NCI-H1694 (cell line): ENCODE data around the gene PTGES3L.
A peak's percentile ranks its signal among the peaks of the same experiment; 100 is the strongest.
"Not testable (repeated sequence)": the region's sequence is repeated elsewhere in the genome, so short reads cannot be mapped to it uniquely, and the experiment has no call there.

Source experiments
- DNase-seq: peaks from one replicate; lab custom pipeline; 2025; lab: John Stamatoyannopoulos, UW

PTGES3L gene

GRCh38 chr17:43014020-43014648, 34.3 kb upstream of the PTGES3L start:
- no peak for DNase-seq

GRCh38 chr17:43013296-43013695, 33.4 kb upstream of the PTGES3L start:
- DNase-seq = no peak

GRCh38 chr17:43011728-43012472, 32.0 kb upstream of the PTGES3L start:
- no peak for DNase-seq

GRCh38 chr17:43010667-43011308, 30.9 kb upstream of the PTGES3L start:
- no peak for DNase-seq

GRCh38 chr17:43006639-43007551, 27.0 kb upstream of the PTGES3L start, which contains the start of gene IFI35:
Gene IFI35, plus strand, starts transcription at chr17:43006784. Its CDS starts 164 bp downstream, at chr17:43006948.
- peak; percentile 7 for DNase-seq

GRCh38 chr17:43003542-43004172, 23.8 kb upstream of the PTGES3L start:
- DNase-seq = no peak

- DNase-seq = not testable (repeated sequence)
These were observed 21.0 kb upstream of the PTGES3L start for GRCh38 chr17:43000894-43001293.

DNA sequence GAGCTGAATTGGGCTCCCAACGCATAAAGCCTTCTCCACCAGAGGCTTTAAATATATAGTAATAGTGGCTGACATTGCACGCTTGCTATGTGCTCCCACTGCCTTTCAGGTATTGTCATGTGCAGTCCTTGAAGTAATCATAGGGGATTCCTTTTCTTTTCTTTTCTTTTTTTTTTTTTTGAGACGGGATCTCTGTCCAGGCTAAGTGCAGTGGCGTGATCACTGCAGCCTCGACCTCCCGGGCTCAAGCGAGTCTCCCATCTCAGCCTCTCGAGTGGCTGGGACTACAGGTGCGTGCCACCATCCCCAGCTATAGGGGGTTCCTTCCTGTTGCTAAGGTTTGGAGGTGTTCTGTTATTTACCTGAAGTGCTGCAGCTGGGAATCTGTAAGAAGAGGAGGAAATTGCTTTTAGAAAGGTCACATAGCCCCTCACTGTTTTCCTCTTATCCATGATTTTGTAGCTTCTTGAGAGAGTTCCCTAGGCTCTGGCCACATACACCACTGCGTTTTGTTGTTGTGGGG, 19.2 kb upstream of the PTGES3L start:
- no peak for DNase-seq

DNA sequence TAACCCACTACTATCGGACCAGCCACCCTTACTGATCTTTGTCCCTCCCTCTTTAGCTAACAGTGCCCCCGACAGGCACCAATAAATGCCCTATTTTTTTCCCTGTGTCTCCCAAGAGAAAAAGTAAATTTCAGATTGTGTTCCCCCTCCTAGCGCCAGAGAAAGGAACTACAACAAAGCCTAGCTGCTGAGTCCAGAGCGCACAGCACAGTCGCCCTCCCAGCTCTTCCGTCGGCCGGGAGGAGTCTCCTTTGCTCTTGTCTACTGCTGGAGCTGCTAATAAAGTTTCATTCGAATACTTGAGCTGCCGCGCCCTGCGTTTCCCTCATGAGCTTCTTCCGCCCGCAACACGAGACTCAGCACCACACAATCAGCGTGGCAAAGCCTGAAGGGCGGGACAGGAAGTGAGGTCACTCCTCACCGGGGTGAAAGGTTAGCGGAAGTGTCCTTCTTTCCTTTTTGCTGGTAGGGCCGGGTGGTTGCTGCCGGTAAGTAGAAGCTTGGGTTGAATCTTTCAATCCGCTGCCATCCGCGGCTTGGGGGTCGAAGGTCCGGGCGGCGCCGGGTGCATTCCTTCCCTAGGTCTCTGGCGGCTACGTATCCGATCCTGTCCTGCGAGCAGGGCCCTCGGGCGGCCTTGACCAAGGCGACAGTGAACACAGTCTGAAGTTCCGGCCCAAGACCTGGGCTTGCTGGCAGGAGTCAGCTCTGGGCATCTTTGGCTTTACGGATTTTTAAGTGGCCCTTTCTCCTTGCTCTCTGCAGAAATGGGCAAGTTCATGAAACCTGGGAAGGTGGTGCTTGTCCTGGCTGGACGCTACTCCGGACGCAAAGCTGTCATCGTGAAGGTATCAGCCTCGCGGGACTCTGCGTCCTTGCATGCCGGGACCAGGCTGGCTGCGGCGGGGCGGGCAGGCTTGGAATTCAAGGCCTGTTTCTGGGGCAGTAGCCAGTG, 18.4 kb upstream of the PTGES3L start, which contains the start of gene RPL27:
RPL27 (plus strand) TSS at position 436 of the 955 bp plus-strand sequence; CDS start at position 768, 332 bp downstream.
- peak; percentile 99 for DNase-seq

- peak; percentile 49 for DNase-seq
These were observed 17.6 kb upstream of the PTGES3L start for GRCh38 chr17:42997390-42997983.

- not testable (repeated sequence) for DNase-seq
These were observed 14.0 kb upstream of the PTGES3L start for GRCh38 chr17:42993913-42994312.

DNA sequence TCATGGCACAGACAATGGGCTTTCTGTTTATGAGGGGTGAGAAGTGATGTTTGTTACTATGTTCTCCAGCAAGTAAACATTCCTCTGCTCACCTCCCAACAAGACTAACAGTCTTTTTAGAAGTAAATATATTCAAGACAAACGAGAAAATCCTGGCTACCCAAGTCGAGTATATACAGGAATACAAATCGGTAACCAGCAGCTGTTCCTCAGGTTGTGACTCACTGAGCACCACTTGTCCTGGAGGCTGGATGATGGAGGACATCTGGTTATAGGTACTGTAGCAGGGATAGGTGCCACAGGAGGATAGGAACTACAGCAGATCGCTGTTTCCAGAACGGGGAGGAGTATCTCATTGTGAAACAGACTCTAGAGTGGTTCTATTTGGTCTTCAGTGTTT, 13.0 kb upstream of the PTGES3L start:
- no peak for DNase-seq

DNA sequence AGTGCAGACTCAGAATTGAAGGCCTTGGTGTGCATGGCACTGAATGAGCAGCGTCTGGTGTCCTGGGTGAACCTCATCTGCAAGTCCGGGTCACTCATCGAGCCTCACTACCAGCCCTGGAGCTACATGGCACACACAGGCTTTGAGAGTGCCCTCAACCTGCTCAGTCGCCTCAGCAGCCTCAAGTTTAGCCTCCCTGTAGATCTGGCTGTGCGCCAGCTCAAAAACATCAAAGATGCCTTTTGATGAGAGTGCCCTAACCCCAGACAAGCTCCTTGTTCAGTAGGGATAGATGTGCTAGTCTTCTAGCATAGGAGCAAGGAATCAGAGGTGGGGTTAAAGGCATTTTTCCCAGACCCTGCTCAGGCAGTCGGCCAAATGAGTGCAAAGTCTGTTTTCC, 11.6 kb upstream of the PTGES3L start:
- no peak for DNase-seq

GRCh38 chr17:42989726-42990652, 10.1 kb upstream of the PTGES3L start:
- DNase-seq = no peak

DNA sequence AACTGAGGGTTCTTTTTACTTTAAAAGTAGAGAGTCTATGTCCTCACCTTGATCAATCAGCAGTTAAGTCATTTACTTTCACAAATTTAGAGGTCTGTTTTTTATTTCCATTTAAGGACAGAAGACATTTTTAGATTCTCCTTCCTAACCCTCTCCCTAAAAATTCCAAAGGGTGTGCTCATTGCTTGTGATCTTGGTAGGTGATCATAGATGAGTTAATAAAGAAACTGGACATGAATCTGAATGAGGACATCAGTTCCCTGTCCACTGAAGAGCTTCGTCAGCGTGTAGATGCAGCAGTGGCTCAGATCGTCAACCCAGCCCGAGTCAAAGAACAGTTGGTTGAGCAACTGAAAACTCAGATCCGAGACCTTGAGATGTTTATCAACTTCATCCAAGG, 9.3 kb upstream of the PTGES3L start:
- DNase-seq = no peak

DNA sequence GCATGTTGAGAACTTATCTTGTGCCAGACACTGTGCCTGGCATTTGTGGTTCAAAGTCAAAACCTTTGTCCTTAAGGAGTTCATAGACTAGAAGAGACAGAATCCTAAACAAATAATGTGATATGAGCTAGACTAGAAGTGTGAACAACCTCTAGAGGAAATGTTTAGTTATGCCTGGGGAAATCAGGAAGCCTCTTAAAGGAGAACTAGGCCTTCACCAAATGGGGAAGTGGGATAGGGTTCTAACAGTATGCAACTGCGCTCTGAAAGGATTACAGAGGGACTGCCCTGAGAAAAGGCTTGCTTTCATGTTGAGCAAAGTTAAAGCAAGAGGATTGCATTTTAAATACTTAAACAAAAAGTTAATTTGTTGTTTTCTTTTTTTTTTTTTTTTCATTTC, 5.3 kb upstream of the PTGES3L start:
- no peak for DNase-seq

- DNase-seq = no peak
These were observed 2.4 kb upstream of the PTGES3L start for GRCh38 chr17:42982266-42982665.

- no peak for DNase-seq
These were observed 1.0 kb upstream of the PTGES3L start for GRCh38 chr17:42980766-42981397.
